NCI-H187 treated with DMSO at 0.1 percent for 48 hours (cell line): ENCODE data around the gene CPB2.

Experiments used
- DNase-seq: peaks from one replicate; lab custom pipeline; 2025; lab: John Stamatoyannopoulos, UW

The CPB2 gene

DNA sequence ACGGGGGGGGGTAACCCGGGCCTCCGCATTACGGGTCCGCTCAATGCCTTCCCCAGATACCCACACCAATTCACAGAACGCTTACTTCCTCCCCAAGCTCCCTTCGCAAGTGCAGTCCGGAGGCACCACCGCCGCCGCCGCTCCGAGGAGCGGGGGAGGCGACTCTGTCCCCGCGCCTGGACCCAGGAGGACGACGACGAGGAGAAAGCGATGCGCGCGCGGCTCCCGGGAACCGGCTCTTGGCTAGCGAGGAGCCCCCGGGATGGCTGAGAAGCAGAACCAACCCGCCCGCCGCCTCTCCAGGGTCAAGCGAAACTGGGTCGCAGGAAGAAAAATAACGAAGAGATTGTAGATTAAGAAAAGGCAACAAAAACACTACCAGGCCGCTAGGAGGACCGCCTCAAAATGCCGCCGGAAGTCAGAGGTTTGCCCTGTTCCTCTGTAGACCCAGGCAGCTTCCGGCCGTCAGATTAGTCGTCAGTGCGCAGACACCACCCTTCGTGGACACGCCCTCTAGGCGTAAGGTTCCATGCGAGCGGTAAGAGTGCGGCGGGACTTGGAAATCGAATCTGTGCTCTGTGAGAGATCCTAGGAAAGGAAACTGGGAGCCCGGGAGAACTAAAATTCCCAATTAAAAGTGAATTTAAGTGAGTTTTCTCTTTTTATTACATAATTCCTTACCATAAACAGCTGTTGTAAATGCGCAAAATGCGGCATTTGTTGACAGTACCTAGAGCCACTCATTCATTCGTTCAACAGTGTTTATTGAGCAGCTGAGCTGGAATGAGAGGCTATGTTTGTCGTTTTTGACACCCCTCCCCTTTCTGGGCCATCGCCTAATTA lies 52.3 kb downstream of the CPB2 start, which contains the start of gene ZC3H13:
ZC3H13 (minus strand) TSS at position 428 of the 843 bp plus-strand sequence. CDS start 7,239 bp downstream, outside the sequence.
- peak; percentile 71 for DNase-seq

DNA sequence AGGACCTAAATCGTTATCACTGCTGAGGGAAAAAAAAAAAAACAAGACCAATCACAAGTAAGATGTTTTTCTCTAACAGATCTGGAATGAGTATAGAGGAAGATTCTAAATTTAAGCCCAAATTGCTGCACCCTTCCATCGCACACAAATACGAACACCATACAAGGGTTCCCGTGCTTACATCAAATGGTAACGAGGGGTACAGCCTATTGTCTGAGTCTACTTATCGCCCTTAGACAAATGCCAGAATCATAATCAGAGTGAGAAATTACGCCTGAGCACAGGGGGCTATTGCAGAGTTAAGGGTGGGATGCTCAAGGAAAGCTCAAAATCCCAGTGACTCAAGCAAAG lies 52.9 kb downstream of the CPB2 start:
- DNase-seq = no peak

DNA sequence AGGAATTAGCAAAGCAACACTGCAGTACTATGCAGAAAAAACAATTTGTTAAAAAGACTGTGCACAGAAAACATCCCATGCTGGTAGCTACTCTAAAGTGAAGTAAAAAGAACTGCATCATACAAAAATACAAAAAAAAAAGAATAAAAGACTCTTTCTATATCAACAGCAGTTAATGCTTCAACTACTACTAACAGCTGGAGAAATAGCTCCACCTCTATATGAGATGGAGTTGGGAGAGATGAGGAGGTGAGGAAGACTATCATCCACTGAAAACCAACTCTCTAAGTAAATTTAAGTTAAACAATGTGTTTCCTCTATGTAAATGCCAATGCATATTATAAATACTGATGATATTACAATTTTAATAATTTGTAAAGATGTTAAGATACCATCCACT lies 54.1 kb downstream of the CPB2 start:
- no peak for DNase-seq

DNA sequence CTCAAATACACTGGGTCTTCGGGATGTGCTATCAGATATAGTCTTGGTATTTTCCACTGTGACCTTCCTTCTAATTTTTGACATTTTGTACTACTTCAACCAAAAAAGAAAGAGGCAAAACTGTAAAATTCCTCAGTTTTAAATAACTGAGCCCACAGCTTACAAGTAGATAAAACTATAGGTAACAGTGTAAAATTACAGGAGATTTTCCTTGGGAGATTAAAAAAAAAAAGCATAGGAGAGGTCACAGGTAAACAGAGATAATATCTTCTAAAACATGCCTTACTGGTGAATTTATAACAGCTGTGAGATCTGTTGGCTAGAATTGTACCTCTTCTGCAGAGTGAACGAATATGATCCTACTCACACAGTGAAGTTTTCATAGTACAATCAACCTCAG lies 59.4 kb downstream of the CPB2 start:
- DNase-seq = no peak

DNA sequence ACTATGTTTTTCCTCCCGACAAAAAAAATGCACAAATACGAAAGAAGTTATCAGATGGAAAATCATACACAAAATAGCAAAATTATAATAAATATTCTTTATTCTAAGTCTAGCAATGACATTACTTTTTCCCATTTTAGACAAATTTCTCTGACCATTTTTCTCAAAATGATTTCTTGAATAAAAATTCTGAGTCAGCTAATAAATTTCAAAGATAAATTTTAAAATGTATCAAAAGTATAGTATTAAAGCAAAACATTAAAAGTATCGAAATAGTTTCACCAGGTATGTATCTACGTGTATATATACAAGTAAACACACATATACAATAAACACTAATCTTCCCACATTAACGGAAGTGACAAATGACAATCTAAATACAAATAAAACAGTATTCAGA lies 61.2 kb downstream of the CPB2 start:
- DNase-seq = no peak

DNA sequence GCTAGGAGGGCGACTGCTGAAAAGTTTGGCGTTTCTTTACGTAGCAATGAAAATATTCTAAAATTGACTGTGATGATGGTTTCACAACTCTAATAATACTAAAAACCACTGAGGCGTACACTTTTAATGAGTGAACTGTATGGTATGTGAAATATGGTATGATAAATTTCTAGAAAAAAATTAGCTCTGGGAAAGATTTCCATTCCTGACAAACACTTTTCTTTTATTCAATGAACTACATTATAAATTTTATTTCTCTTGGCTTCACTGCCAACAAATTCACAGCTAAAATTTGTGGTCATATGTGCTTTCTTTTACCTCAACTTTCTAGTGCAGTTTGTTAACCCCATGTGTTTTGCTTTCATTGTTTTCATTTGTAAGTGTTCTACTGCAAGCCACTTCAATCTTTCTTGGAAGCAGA lies 63.4 kb downstream of the CPB2 start:
- no peak for DNase-seq

DNA sequence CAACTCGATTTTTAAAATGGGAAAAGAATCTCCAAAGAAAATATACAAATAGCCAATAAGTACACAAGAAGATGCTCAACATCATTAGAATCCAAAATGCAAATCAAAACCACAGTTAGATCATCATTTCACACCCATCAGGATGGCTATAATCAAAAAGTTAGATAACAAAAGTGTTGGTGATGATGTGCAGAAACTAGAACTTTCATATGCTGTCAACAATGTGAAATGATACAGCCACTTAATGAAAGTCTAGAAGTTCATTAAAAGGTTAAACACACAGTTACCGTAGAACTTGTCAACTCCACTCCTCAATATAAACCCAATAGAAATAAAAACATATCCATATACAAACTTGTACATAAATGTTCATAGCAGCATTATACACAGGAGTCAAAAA lies 64.1 kb downstream of the CPB2 start:
- DNase-seq = no peak

DNA sequence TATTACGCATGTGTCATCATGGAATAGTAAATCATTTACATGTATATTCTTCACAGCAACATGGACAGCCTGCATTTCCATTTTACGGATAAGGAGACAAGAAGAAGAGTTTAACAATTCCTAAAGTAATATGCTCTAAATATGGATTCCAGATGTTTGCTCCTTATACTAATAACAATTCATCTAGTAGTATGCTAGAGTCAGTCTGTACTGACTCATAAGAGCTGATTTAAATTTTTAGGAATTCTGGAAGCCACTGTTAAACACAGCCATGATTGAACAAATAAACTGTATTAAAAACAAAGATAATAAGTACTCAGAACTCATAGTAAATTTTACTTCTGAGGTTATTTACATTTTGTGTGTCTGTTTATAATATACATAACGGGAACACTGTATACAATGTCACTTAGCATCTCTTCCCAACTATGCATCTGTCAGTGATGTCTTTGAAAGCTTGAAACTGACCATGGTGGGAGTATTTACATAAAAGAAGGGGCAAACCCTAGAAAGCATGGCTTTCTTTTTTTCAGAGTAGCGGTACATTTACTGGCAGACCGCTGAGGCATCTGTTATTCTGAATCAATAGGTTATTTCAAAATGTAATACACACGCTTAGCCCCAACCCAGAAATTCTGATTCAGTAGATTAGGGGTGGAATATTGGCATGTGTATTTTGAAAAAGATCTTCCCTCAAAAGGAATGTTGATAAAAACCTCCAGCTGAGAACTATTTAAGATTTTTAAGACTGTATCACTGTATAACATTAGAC lies 65.2 kb downstream of the CPB2 start:
- DNase-seq = no peak

DNA sequence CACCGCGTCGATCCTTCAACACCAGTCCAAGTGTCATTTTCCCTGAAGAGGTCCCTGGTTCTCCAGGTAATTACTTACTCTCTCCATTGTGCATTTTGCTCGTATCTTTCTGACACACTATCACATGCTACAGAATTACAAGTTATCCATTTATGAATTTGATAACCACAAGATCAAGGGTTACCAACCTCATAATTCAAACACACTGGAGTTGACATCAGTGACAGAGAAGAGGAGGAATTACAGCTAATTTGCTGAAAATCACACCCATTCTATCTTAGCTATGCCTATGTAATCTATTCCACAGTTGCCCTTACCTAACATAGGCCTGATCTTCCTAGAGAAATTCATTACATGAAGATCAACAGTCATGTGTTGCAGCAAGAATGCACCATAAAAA lies 66.5 kb downstream of the CPB2 start:
- no peak for DNase-seq

DNA sequence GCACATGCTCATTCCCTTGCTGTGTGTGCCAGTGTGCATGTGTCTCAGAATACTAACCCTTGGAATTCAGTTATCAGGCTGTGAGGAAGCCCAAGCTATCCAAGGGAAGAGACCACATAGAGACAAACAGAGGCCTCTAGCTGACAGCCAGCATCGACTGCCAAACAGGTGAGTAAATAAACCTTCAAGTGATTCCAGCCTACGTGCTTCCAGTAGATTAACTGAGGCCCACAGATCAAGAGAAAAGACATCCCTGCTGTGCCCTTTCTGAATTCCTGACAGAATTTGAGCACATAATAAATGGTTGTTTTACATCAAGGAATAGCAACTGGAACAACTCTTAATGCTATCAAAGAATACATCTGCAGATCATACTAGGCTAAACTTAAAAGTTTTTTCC lies 69.8 kb downstream of the CPB2 start:
- no peak for DNase-seq

DNA sequence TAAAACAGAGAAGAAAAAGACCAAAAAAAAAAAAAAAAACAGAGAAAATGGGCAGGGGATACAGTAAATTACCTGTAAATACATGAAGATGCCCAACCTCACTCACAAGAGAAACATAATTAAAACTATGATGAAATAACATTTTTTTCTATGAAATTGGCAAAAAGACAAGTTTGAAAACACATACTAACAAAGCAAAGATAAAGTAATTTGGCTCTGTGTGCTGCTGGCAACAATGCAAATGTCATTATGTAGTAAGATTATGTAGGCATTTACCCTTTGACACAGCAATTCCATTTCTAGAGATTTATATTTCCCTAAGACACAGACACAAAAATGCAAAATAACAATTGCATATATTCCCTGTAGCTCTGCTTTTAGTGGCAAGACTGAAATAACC lies 72.5 kb downstream of the CPB2 start:
- DNase-seq = no peak

DNA sequence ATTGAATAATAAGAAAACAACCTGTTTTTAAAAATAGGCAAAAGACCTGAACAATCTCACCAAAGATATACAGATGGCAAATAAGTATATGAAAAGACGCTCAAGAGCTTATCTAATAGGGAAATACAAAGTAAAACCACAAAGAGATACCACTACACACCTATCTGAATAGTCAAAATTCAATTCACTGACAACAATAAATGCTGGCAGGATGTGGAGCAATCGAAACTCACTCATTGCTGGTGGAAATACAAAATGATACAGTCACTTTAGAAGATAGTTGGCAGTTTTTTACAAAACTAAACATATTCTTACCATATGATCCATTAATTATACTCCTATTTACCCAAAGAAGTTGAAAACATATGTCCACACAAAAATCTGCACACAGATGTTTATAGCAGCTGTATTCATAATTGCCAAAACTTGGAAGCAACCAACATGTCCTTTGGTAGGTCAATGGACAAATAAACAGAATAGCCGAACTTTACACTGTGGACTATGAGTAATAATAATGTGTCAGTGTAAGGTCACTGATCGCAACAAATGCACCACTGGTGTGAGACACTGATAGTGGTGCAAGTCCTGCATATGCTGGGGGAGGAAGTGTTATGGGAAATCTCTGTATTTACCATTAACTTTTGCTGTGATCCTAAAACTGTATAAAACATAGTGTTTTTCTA lies 73.1 kb downstream of the CPB2 start:
- no peak for DNase-seq

DNA sequence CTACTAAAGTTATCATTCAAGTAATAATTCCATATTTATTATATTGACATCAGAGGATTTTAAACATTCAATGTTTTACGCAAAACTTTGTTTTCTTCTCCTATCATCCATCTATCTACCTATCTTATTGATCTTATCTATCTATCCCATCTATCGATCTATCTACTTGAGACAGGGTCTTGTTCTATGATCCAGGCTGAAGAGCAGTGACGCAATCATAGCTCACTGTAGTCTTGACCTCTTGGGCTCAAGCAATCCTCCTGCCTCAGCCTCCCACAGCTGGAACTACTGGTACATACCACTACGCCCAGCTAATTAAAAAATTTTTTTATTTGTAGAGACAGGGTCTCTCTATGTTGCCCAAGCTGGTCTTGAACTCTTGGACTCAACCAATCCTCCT lies 79.7 kb downstream of the CPB2 start:
- DNase-seq = no peak

DNA sequence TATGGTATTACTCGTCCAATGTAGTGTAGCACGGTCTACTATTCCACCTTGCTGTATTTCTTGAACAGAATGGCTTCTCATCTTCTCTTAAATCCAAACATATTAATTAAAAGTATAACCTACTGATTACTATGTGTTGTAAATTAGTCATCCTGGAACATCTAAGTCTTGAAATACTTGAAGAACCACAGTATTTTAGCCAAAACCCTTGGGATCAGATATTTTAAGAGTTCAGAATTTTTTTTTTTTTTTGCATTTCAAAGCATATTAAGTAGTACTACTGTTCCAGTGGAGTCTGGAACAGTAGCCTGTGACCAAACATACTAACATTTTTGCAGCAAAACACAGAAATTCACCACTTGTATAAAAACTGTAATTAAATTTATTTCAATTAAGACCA lies 82.4 kb downstream of the CPB2 start:
- no peak for DNase-seq

DNA sequence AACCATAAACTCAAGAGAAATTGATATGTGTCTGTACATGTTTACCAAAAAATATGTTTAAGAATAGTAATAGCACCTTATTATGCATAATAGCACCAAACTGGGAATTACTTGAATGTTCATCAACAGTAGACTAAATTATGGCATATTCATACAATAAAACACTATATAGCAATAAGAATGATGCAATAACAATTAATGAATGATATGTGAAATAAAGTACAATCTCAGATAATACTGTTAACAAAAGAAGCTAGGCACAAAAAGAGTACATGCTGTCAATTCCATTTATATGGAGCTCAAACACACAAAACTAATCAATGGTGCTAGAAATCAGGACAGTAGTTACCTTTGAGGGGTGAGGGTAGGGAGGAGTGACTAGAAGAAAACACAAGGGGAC lies 88.6 kb downstream of the CPB2 start:
- no peak for DNase-seq

DNA sequence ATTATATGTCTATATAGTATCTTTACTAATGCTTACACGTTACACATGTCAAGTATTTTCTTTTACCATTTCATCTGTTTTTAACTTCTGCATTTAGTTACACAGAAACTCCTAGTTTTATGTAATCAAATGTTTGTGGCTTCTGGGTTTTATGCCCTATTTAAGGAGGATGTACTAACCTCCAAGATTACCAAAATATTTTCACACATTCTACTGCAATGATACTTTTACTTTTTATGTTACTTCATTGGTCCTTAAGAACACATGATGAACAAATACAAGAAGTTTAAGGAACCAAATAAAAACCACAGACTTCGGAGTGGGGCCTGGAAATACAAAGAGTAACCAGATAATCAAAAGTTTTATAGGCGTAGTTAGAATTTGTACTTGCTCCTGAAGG lies 89.5 kb downstream of the CPB2 start:
- DNase-seq = no peak

DNA sequence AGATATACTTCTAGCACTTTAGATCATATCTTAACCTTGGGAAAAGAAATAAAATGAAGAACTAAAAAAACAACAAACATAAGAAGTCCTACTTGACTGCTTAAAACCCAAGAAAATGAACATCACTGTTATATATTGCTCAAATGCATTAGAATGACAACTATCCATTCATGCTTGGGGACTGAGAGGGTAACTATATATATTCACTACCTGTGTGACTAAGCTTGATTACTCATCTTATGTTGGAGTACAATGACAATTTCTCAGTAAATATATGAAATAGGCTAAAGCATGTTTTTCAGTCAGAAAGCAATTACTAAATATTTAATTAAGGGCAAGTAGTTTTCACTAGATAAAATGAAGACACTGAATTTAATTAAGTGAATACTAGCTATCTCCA lies 92.4 kb downstream of the CPB2 start:
- no peak for DNase-seq

DNA sequence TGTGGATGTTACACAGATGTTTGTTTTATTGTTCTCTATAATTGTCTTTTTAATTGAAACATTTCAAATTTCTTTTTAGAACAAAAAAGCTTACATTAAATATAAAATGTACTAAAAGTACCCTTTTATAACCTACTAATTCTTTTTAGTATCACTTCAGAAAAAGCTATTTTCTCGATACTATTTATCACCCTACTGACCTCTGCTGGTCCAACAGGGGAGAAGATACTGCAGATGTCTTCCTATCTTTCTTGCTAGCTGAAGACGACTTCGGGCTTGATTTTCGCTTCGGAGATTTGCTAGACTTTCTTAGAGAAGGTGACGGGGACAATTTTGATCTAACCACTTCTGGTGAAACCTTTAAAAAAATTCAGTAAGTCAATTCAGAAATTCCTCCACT lies 94.7 kb downstream of the CPB2 start:
- DNase-seq = no peak

DNA sequence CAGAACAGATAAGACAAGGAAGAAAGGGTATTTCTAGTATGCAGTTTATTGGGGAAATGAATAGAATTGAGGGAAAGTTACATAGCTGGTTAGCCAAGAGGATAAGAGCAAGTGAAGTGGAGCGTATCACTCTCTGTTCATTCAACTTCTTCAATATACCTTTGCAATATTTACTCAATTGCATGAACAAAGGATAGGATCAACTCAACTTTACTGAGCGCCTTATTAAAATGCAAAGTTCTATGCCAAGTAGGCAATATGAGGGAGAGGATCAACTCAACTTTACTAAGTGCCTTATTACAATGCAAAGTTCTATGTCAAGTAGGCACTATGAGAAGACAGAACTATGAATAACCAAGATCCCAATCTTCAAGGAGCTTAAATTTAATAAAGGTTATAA lies 96.2 kb downstream of the CPB2 start:
- no peak for DNase-seq

DNA sequence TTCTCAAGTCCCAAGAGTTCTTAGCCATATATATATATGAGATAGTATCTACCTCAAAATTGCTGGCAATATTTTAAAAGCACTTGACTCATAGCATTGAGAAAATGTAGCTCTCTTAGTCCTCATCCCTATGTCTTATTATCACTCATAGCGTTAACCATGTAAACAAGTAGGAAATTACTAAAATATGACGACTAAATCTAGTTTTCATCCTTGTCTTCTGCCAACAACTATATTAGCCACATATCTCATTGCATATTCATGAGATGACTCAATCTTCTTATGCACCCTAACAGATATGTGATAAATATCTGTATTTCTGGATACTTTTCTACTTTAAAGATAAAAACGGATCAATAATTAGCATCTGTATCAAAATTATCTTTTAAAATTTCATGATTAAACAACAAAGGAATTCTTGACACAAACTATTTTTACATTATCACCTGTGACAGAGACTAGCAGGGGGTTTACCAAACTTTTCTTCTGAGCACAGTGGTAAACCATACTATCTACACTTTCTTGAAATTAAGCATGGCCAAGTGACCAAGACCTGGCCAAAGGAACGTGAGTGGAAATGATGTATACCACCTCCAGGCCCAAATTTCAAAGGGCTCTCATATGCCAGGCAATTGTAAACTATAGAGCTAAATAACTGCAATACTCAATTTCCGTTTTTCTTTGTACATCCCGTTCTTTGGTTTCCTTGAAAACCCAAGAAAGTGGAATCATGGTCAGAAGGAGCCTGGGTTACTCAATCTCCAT lies 98.0 kb downstream of the CPB2 start:
- DNase-seq = no peak

DNA sequence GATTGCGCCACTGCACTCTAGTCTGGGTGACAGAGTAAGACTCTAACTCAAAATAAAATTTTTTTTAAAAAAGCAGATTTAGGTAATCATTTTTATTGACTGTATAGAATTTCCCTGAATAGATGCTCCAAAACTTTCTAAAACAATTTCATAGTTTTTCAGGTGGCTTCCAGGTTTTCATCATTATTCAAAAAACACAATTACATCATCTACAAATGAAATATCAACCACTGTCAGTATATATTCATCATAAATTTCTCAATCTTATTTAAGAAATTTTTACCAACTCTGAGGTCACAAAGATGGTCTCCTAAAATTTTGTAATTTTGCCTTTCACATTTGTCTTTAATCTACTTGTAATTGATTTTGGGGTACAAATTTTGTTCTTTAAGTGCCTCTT lies 100.3 kb downstream of the CPB2 start:
- DNase-seq = no peak
